HepG2 (cell line): ENCODE data around the gene LTC4S.

Source experiments
- MXI1 ChIP-seq: IDR thresholded peaks from 3 replicates; pipeline ENCODE4 v1.6.1; 2012; ENCODE audit warnings: low read depth, low read length, inconsistent platforms, borderline replicate concordance
- NFE2 ChIP-seq: sonication (generic); formaldehyde crosslinking; IDR thresholded peaks from 2 replicates; pipeline ENCODE4 v1.4.0; 2020; ENCODE audit warnings: missing genetic modification reagents
- POLR2A ChIP-seq, 2 experiments: IDR thresholded peaks; 2 replicates each; pipeline ENCODE4 v1.6.1; 2011; ENCODE audit warnings: low read depth in 2 of 2, low read length in 2 of 2, mild to moderate bottlenecking in 1 of 2, moderate library complexity in 1 of 2; ENCODE audit not compliant: insufficient read depth in 1 of 2
- U2AF1 ChIP-seq: fragments of 200-400 bp; formaldehyde crosslinking; optimal IDR thresholded peaks from 2 replicates; pipeline ENCODE3; 2017; ENCODE audit warnings: mild to moderate bottlenecking, low read depth, low read length
- ZNF510 ChIP-seq: sonication (generic); formaldehyde crosslinking; IDR thresholded peaks from 2 replicates; pipeline ENCODE4 v1.4.0; 2020; ENCODE audit warnings: low read depth, mild to moderate bottlenecking, missing genetic modification reagents
- TF ChIP-seq, protein P1 (sequence below): sonication (generic); formaldehyde crosslinking; IDR thresholded peaks from 2 replicates; pipeline ENCODE4 v1.4.0; 2020; ENCODE audit warnings: missing genetic modification reagents
- TF ChIP-seq, protein P2 (sequence below): sonication (generic); formaldehyde crosslinking; IDR thresholded peaks from 2 replicates; pipeline ENCODE4 v1.4.0; 2020; ENCODE audit warnings: missing genetic modification reagents, mild to moderate bottlenecking, borderline replicate concordance

DNA sequence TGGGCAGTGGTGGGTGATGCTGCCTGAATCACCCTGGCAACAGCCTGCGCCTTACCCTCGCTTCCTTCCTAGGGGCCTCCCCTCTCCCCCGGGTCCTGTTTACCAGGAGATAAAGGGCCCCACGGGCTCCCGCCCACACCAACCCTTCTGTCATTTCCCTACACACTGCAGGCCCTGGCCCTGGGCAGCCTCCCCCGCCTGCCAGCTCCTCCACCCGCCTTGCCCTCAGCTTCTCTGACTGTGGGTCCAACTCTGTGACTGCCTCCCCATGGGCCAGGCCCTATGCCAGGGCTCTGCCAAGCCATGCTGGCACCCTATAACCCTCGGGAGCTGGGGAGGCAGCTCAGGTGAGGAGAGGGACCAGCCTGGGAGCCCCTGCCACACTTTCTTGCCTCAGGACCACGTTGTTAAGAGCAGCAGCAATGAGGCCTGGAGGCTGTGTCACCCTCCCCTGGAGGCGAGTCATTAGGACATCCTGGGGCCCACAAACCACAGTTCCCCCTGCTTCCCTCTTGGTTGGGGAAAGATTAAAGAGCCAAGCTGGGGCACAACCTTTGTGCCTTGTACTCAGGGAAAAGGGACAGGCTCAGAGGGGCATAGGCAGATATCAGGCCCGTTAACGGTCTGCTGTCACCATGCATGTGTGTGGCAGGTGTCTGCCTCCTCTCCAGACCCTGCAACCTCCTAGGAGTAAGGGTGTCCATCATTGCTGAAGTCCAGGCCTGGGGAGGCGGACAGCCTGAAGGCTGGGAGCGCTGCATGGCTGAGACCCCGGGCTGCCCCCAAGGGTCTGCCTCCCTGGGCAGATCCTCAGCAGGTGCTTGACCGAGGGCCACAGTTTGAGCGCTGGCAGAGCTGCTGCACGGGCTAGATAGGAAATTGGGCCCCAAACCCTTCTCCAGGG lies 10.1 kb downstream of the LTC4S start:
- TF ChIP-seq U2AF1 (no peak), MXI1 (no peak), POLR2A (IDR thresholded peaks at IDR 0.05; ENCODE audit: insufficient read depth in 1 of 2, low read depth in 2 of 2, low read length in 2 of 2) (no peak), NFE2 (CRISPR knock-in tag) (no peak), ZNF510 (CRISPR knock-in tag) (no peak)
- TF ChIP-seq, protein P1, sequence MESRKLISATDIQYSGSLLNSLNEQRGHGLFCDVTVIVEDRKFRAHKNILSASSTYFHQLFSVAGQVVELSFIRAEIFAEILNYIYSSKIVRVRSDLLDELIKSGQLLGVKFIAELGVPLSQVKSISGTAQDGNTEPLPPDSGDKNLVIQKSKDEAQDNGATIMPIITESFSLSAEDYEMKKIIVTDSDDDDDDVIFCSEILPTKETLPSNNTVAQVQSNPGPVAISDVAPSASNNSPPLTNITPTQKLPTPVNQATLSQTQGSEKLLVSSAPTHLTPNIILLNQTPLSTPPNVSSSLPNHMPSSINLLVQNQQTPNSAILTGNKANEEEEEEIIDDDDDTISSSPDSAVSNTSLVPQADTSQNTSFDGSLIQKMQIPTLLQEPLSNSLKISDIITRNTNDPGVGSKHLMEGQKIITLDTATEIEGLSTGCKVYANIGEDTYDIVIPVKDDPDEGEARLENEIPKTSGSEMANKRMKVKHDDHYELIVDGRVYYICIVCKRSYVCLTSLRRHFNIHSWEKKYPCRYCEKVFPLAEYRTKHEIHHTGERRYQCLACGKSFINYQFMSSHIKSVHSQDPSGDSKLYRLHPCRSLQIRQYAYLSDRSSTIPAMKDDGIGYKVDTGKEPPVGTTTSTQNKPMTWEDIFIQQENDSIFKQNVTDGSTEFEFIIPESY (CRISPR knock-in tag): peak; percentile 68
- TF ChIP-seq, protein P2, sequence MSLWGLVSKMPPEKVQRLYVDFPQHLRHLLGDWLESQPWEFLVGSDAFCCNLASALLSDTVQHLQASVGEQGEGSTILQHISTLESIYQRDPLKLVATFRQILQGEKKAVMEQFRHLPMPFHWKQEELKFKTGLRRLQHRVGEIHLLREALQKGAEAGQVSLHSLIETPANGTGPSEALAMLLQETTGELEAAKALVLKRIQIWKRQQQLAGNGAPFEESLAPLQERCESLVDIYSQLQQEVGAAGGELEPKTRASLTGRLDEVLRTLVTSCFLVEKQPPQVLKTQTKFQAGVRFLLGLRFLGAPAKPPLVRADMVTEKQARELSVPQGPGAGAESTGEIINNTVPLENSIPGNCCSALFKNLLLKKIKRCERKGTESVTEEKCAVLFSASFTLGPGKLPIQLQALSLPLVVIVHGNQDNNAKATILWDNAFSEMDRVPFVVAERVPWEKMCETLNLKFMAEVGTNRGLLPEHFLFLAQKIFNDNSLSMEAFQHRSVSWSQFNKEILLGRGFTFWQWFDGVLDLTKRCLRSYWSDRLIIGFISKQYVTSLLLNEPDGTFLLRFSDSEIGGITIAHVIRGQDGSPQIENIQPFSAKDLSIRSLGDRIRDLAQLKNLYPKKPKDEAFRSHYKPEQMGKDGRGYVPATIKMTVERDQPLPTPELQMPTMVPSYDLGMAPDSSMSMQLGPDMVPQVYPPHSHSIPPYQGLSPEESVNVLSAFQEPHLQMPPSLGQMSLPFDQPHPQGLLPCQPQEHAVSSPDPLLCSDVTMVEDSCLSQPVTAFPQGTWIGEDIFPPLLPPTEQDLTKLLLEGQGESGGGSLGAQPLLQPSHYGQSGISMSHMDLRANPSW (CRISPR knock-in tag): no peak
